Measurements from ENCODE around the gene TINAGL1.
A peak's percentile ranks its signal among the peaks of the same experiment; 100 is the strongest.
"Not testable (repeated sequence)": the region's sequence is repeated elsewhere in the genome, so short reads cannot be mapped to it uniquely, and the experiment has no call there.

Gene TINAGL1

GRCh38 chr1:31583995-31584868, 7.9 kb downstream of the TINAGL1 start:
- DNase-seq (ENCODE audit: low read depth), result no peak

GRCh38 chr1:31584869-31585735, 8.8 kb downstream of the TINAGL1 start:
- no peak for DNase-seq (ENCODE audit: low read depth)

GRCh38 chr1:31585736-31586365, 9.5 kb downstream of the TINAGL1 start:
- DNase-seq (ENCODE audit: low read depth), result no peak

GRCh38 chr1:31586376-31587327, 10.3 kb downstream of the TINAGL1 start:
- DNase-seq (ENCODE audit: low read depth), result no peak

GRCh38 chr1:31587328-31587699, 11.0 kb downstream of the TINAGL1 start:
- DNase-seq (ENCODE audit: low read depth), result not testable (repeated sequence)

GRCh38 chr1:31587720-31588423, 11.6 kb downstream of the TINAGL1 start:
- no peak for DNase-seq (ENCODE audit: low read depth)

- DNase-seq (ENCODE audit: low read depth), result no peak
These were observed 12.6 kb downstream of the TINAGL1 start for GRCh38 chr1:31588751-31589515.

GRCh38 chr1:31591425-31592093, 15.2 kb downstream of the TINAGL1 start:
- no peak for DNase-seq (ENCODE audit: low read depth)

- DNase-seq (ENCODE audit: low read depth), result no peak
These were observed 15.8 kb downstream of the TINAGL1 start for GRCh38 chr1:31592132-31592531.

GRCh38 chr1:31593136-31593665, 16.9 kb downstream of the TINAGL1 start:
- DNase-seq (ENCODE audit: low read depth), result no peak

- DNase-seq (ENCODE audit: low read depth), result no peak
These were observed 17.7 kb downstream of the TINAGL1 start for GRCh38 chr1:31593770-31594632.

- no peak for DNase-seq (ENCODE audit: low read depth)
These were observed 19.8 kb downstream of the TINAGL1 start for GRCh38 chr1:31595836-31596736.

- no peak for DNase-seq (ENCODE audit: low read depth)
These were observed 20.4 kb downstream of the TINAGL1 start for GRCh38 chr1:31596737-31597097.

- DNase-seq (ENCODE audit: low read depth), result no peak
These were observed 22.7 kb downstream of the TINAGL1 start for GRCh38 chr1:31598980-31599379.

- DNase-seq (ENCODE audit: low read depth), result no peak
These were observed 24.3 kb downstream of the TINAGL1 start for GRCh38 chr1:31600641-31601040.

GRCh38 chr1:31602081-31602480, 25.8 kb downstream of the TINAGL1 start:
- DNase-seq (ENCODE audit: low read depth), result no peak

GRCh38 chr1:31605908-31606427, 29.7 kb downstream of the TINAGL1 start:
- DNase-seq (ENCODE audit: low read depth), result peak; percentile 51
